AML-193 (cell line): ENCODE measurements around the gene FASTKD2.

Experiments used
- DNase-seq, 2 experiments: peaks; one replicate each; lab custom pipeline; 2025; lab: John Stamatoyannopoulos, UW

Gene FASTKD2

DNA sequence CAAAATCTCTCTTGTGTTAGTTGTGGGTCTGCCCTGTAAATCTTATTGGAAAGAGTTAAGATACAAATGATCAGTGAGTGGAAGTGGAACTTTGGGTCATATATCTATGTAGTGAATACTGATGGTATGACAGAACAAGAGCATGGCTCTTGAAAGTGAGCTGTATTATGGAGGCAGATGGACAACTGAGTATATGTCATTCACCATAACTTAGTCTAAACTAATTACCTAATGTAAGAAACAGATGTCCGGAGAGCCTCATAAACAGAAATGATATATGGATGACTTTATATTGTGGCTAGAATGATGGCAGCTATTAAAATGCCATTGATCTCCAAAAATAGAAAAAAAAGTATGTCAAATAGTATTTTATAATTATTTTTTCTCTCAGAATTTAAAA, 72.4 kb downstream of the FASTKD2 start:
- no peak for DNase-seq

- no peak for DNase-seq
Measured at GRCh38 chr2:206838690-206839089, 73.3 kb downstream of the FASTKD2 start.

DNA sequence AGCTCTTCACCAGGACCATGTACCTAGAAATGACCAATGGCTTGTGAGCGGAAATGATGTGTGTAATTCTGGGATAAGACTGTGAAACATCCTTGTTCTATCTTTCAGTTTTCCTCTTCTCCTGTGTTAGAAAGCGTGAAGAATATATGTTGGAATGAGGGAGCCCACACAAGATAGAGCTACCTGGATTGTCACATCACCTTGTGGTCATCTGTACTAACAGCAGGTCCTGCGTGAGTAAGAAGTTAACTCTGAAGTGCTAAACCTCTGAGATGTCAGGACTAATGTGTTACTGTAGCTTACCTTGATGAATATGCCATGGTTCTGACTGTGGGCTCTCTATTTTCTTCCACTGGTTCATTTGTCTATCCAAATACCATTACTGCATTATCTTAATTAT, 75.6 kb downstream of the FASTKD2 start:
- DNase-seq, result no peak
